ENCODE data around the gene METTL22. TPM values are rescaled to one million over a fixed set of nuclear protein-coding genes. Genes with fewer than 3 reads are reported as not detected.

Gene METTL22
- total RNA-seq, 1 donor from 2014 or later, result 41.1 TPM

DNA sequence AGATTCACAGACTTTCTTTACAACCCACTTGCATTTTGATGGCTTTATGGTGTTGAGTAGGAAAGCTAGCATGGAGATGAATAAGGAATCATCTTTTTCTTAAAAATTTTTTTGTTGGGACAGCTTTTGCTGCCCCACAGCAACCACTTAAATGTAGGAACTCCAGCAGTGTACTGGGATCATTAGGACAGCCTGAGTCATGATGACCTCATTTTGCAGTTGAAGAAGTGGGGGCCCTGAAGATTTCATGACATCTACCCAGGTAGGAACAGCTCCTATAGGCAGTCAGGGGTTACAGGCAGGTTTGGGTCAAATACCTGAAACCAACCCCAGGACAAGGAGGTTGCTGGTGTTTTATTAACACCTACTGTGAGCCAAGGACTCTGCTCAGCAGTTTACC, 2.1 kb downstream of the METTL22 start:
- Histone ChIP-seq H3K27me3 (no peaks in the 10 kb centered on the region), H3K79me2 (ENCODE audit: low read depth) (peaks cover 53% of the 10 kb centered on the region), H3K4me3 (no peak overlapping the region), H3K36me3 (no peaks in the 10 kb centered on the region), H3K4me2 (no peak overlapping the region), H2AFZ (replicated peaks) (no peak overlapping the region), H3K9me3 (ENCODE audit: low read depth) (no peaks in the 10 kb centered on the region), H4K20me1 (ENCODE audit: low read depth) (peaks cover 44% of the 10 kb centered on the region), H3K4me1 (peaks cover 7% of the 10 kb centered on the region), H3F3A (ENCODE audit: low read depth) (peaks cover 4% of the 10 kb centered on the region), H3K27ac (no peak overlapping the region), H3K9ac (no peak overlapping the region)
- H3K4me1 Mint-ChIP-seq, result peaks cover 13% of the 10 kb centered on the region
- peaks cover 23% of the 10 kb centered on the region for H3K36me3 Mint-ChIP-seq
- H3K4me3 Mint-ChIP-seq, result no peak overlapping the region
- no peak overlapping the region for H3K27ac Mint-ChIP-seq
- no peak for DNase-seq (ENCODE audit: low spot score)
- no peaks in the 10 kb centered on the region for H3K9me3 Mint-ChIP-seq
- H3K27me3 Mint-ChIP-seq (ENCODE audit: insufficient read depth, low read depth), result no peaks in the 10 kb centered on the region
- TF ChIP-seq EZH2phosphoT487 (IDR thresholded peaks at IDR 0.05) (no peak), EZH2 (IDR thresholded peaks at IDR 0.05) (no peak)
- TF ChIP-seq, protein P1, sequence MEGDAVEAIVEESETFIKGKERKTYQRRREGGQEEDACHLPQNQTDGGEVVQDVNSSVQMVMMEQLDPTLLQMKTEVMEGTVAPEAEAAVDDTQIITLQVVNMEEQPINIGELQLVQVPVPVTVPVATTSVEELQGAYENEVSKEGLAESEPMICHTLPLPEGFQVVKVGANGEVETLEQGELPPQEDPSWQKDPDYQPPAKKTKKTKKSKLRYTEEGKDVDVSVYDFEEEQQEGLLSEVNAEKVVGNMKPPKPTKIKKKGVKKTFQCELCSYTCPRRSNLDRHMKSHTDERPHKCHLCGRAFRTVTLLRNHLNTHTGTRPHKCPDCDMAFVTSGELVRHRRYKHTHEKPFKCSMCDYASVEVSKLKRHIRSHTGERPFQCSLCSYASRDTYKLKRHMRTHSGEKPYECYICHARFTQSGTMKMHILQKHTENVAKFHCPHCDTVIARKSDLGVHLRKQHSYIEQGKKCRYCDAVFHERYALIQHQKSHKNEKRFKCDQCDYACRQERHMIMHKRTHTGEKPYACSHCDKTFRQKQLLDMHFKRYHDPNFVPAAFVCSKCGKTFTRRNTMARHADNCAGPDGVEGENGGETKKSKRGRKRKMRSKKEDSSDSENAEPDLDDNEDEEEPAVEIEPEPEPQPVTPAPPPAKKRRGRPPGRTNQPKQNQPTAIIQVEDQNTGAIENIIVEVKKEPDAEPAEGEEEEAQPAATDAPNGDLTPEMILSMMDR (IDR thresholded peaks at IDR 0.05), result no peak

DNA sequence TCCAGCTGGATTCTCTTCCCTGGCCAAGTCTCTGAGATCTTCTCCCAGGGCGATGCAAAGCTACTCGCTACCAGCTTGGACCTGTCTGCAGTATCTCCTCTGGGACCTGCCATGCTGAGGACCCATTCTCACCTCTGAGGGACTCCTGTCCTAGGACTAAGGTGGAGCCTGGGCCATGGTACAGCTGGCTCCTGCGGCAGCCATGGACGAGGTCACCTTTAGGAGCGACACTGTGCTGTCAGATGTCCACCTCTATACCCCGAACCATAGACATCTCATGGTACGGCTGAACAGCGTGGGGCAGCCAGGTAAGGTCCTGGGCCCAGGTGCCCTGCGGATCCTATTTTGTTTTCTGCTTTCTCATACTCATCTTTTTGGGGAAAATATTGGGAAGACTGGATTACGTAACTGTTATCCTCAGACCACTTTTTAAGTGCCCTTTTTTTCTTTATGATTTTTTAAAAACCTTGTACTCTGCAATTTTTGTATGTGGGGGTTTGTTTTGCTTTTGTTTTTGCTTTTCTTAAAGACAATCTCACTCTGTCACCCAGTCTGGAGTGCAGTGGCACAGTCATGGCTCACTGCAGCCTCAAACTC, 4.1 kb downstream of the METTL22 start:
- no peaks in the 10 kb centered on the region for H3K27me3 ChIP-seq
- no peaks in the 10 kb centered on the region for H3K9me3 ChIP-seq (ENCODE audit: low read depth)
- no peak overlapping the region for H3K4me2 ChIP-seq
- Mint-ChIP-seq H3K4me3 (no peak overlapping the region), H3K27ac (no peak overlapping the region), H3K27me3 (ENCODE audit: insufficient read depth, low read depth) (no peaks in the 10 kb centered on the region), H3K4me1 (peaks cover 14% of the 10 kb centered on the region), H3K36me3 (peaks cover 33% of the 10 kb centered on the region), H3K9me3 (no peaks in the 10 kb centered on the region)
- H3K4me3 ChIP-seq, result no peak overlapping the region
- H3K9ac ChIP-seq, result no peak overlapping the region
- H2AFZ ChIP-seq (replicated peaks), result no peak overlapping the region
- peaks cover 53% of the 10 kb centered on the region for H3K79me2 ChIP-seq (ENCODE audit: low read depth)
- H4K20me1 ChIP-seq (ENCODE audit: low read depth), result peaks cover 49% of the 10 kb centered on the region
- no peak overlapping the region for H3K27ac ChIP-seq
- no peak for DNase-seq (ENCODE audit: low spot score)
- H3K36me3 ChIP-seq, result no peaks in the 10 kb centered on the region
- peaks cover 3% of the 10 kb centered on the region for H3F3A ChIP-seq (ENCODE audit: low read depth)
- TF ChIP-seq EZH2phosphoT487 (IDR thresholded peaks at IDR 0.05), result no peak
- no peak for TF ChIP-seq EZH2 (IDR thresholded peaks at IDR 0.05)
- TF ChIP-seq, protein P1 (IDR thresholded peaks at IDR 0.05), result no peak
- H3K4me1 ChIP-seq, result peaks cover 7% of the 10 kb centered on the region

DNA sequence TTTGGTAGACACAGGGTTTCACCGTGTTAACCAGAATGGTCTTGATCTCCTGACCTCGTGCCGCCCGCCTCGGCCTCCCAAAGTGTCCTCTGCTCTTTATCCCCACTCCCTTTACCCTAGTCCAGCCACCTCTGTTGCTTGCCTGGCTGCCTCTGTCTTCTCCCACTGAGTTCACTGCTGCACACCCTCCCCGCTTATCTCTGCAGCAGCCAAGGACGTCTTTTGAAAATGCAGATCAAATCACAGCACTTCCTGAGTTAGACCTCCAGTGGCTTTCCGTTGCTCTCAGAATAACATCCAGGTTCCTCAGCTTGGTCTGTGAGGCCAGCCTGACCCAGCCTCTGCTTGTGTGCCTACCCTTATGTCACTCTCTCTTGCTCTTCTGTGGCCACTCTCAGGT, 5.4 kb downstream of the METTL22 start:
- H2AFZ ChIP-seq (replicated peaks), result no peak overlapping the region
- Mint-ChIP-seq H3K36me3 (peaks cover 34% of the 10 kb centered on the region), H3K27me3 (ENCODE audit: insufficient read depth, low read depth) (no peaks in the 10 kb centered on the region), H3K9me3 (no peaks in the 10 kb centered on the region), H3K27ac (no peak overlapping the region), H3K4me1 (peaks cover 26% of the 10 kb centered on the region), H3K4me3 (peak overlapping the region; percentile 21)
- DNase-seq (ENCODE audit: low spot score), result no peak
- TF ChIP-seq, protein P1 (IDR thresholded peaks at IDR 0.05), result no peak
- TF ChIP-seq EZH2phosphoT487 (IDR thresholded peaks at IDR 0.05) (no peak), EZH2 (IDR thresholded peaks at IDR 0.05) (no peak)
- H3K4me2 ChIP-seq, result no peak overlapping the region
- H3K36me3 ChIP-seq, result no peaks in the 10 kb centered on the region
- H3K9ac ChIP-seq, result no peak overlapping the region
- H4K20me1 ChIP-seq (ENCODE audit: low read depth), result peaks cover 60% of the 10 kb centered on the region
- H3K27me3 ChIP-seq, result no peaks in the 10 kb centered on the region
- H3K4me1 ChIP-seq, result peaks cover 7% of the 10 kb centered on the region
- peaks cover 48% of the 10 kb centered on the region for H3K79me2 ChIP-seq (ENCODE audit: low read depth)
- H3F3A ChIP-seq (ENCODE audit: low read depth), result no peaks in the 10 kb centered on the region
- H3K9me3 ChIP-seq (ENCODE audit: low read depth), result no peaks in the 10 kb centered on the region
- no peak overlapping the region for H3K4me3 ChIP-seq
- no peak overlapping the region for H3K27ac ChIP-seq
